Measurements from ENCODE around the gene CDK14.

Gene CDK14

GRCh38 chr7:91062713-91063112 lies 466.6 kb downstream of the CDK14 start:
- Histone ChIP-seq H3K4me2 (ENCODE audit: low read depth, low read length, poor library complexity, severe bottlenecking) (no peak overlapping the region), H3K27me3 (ENCODE audit: insufficient read depth, low read length, poor library complexity, severe bottlenecking) (no peaks in the 10 kb centered on the region), H3K4me1 (ENCODE audit: insufficient read depth, low read length, poor library complexity, severe bottlenecking) (no peaks in the 10 kb centered on the region), H3F3A (ENCODE audit: low read depth) (no peaks in the 10 kb centered on the region), H3K9me2 (replicated peaks; ENCODE audit: low read depth, low read length) (no peaks in the 10 kb centered on the region), H3K36me3 (ENCODE audit: insufficient read depth, low read length) (no peaks in the 10 kb centered on the region), H3K4me3 (ENCODE audit: low read length, poor library complexity, severe bottlenecking) (no peak overlapping the region), H2AFZ (ENCODE audit: low read length) (no peak overlapping the region), H4K20me1 (ENCODE audit: insufficient read depth, low read length, poor library complexity, severe bottlenecking) (no peaks in the 10 kb centered on the region), H3K9ac (ENCODE audit: low read depth, low read length, poor library complexity, severe bottlenecking) (no peak overlapping the region), H3K9me3 (ENCODE audit: insufficient read depth, low read depth, low read length) (no peaks in the 10 kb centered on the region), H3K79me2 (ENCODE audit: insufficient read depth, low read length) (no peaks in the 10 kb centered on the region)
- no peak for TF ChIP-seq EZH2phosphoT487 (IDR thresholded peaks at IDR 0.05; ENCODE audit: borderline replicate concordance)
- TF ChIP-seq CTCF (conservative IDR thresholded peaks at IDR 0.05; ENCODE audit: low read length): no peak

DNA sequence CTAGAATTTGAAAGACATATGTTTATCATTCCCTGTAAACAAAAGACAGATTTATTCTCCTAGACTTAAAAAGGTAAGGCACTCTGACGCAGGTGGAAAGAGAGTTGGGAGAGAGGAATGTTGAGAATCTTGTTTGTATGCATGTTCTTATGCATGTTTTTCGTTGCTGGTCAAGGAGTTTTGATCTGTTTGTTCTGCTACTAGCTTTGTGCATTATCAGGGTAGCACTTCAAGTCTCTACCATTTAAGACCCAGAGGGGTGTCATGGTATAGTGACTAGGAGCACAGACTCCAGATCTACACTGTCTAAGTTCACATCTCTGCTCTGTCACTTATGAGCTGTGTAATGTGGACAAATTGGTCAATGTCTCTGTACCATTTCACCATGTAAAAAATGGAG lies 467.9 kb downstream of the CDK14 start:
- TF ChIP-seq EZH2phosphoT487 (IDR thresholded peaks at IDR 0.05; ENCODE audit: borderline replicate concordance): no peak
- no peak for TF ChIP-seq CTCF (conservative IDR thresholded peaks at IDR 0.05; ENCODE audit: low read length)
- Histone ChIP-seq H3K9me3 (ENCODE audit: insufficient read depth, low read depth, low read length) (no peaks in the 10 kb centered on the region), H3K4me3 (ENCODE audit: low read length, poor library complexity, severe bottlenecking) (no peak overlapping the region), H2AFZ (ENCODE audit: low read length) (no peak overlapping the region), H3K36me3 (ENCODE audit: insufficient read depth, low read length) (no peaks in the 10 kb centered on the region), H3K4me1 (ENCODE audit: insufficient read depth, low read length, poor library complexity, severe bottlenecking) (no peaks in the 10 kb centered on the region), H3K4me2 (ENCODE audit: low read depth, low read length, poor library complexity, severe bottlenecking) (no peak overlapping the region), H3K9me2 (replicated peaks; ENCODE audit: low read depth, low read length) (no peaks in the 10 kb centered on the region), H3K9ac (ENCODE audit: low read depth, low read length, poor library complexity, severe bottlenecking) (no peak overlapping the region), H4K20me1 (ENCODE audit: insufficient read depth, low read length, poor library complexity, severe bottlenecking) (no peaks in the 10 kb centered on the region), H3F3A (ENCODE audit: low read depth) (no peaks in the 10 kb centered on the region), H3K27me3 (ENCODE audit: insufficient read depth, low read length, poor library complexity, severe bottlenecking) (no peaks in the 10 kb centered on the region), H3K79me2 (ENCODE audit: insufficient read depth, low read length) (no peaks in the 10 kb centered on the region)

GRCh38 chr7:91064938-91065337 lies 468.8 kb downstream of the CDK14 start:
- H3K9me3 ChIP-seq (ENCODE audit: insufficient read depth, low read depth, low read length): no peaks in the 10 kb centered on the region
- no peaks in the 10 kb centered on the region for H4K20me1 ChIP-seq (ENCODE audit: insufficient read depth, low read length, poor library complexity, severe bottlenecking)
- no peaks in the 10 kb centered on the region for H3F3A ChIP-seq (ENCODE audit: low read depth)
- no peak overlapping the region for H3K4me3 ChIP-seq (ENCODE audit: low read length, poor library complexity, severe bottlenecking)
- no peaks in the 10 kb centered on the region for H3K9me2 ChIP-seq (replicated peaks; ENCODE audit: low read depth, low read length)
- H3K79me2 ChIP-seq (ENCODE audit: insufficient read depth, low read length): no peaks in the 10 kb centered on the region
- no peak overlapping the region for H2AFZ ChIP-seq (ENCODE audit: low read length)
- no peaks in the 10 kb centered on the region for H3K36me3 ChIP-seq (ENCODE audit: insufficient read depth, low read length)
- H3K9ac ChIP-seq (ENCODE audit: low read depth, low read length, poor library complexity, severe bottlenecking): no peak overlapping the region
- H3K4me1 ChIP-seq (ENCODE audit: insufficient read depth, low read length, poor library complexity, severe bottlenecking): no peaks in the 10 kb centered on the region
- TF ChIP-seq CTCF (conservative IDR thresholded peaks at IDR 0.05; ENCODE audit: low read length): no peak
- TF ChIP-seq EZH2phosphoT487 (IDR thresholded peaks at IDR 0.05; ENCODE audit: borderline replicate concordance): no peak
- H3K4me2 ChIP-seq (ENCODE audit: low read depth, low read length, poor library complexity, severe bottlenecking): no peak overlapping the region
- H3K27me3 ChIP-seq (ENCODE audit: insufficient read depth, low read length, poor library complexity, severe bottlenecking): no peaks in the 10 kb centered on the region

All from Loucy (cell line).